ENCODE data around the gene TNC. TPM values are rescaled to one million over a fixed set of nuclear protein-coding genes. Genes with fewer than 3 reads are reported as not detected.

The TNC gene
- total RNA-seq, 1 donor from 2014 or later, result not detected

DNA sequence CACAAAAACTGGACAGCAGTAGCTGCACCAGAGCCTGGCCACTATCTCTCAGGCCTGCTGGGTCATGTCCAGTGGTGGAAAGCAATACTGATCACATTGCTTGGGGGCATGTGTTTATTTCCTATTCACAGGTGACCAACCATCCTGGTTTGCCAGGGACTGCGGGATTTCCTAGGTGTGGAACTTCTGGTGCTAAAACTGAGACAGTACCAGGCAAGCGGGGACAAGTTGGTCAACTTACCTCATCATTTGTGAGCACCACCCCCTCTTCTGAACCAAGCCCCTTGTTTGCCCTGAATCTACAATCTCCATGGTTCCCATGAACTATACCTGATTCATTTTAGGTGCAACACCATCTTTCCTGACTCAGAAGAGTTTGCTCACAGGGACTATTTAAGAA lies 81.3 kb downstream of the TNC start:
- intact Hi-C loops (cut with micrococcal nuclease), result no loop called here
- Mint-ChIP-seq H3K9me3 (no peaks in the 10 kb centered on the region), H3K27me3 (peaks cover 5% of the 10 kb centered on the region), H3K4me1 (peaks cover 8% of the 10 kb centered on the region), H3K36me3 (ENCODE audit: low read depth) (no peaks in the 10 kb centered on the region), H3K27ac (no peak overlapping the region), H3K4me3 (no peak overlapping the region)
- TF ChIP-seq, protein P1, sequence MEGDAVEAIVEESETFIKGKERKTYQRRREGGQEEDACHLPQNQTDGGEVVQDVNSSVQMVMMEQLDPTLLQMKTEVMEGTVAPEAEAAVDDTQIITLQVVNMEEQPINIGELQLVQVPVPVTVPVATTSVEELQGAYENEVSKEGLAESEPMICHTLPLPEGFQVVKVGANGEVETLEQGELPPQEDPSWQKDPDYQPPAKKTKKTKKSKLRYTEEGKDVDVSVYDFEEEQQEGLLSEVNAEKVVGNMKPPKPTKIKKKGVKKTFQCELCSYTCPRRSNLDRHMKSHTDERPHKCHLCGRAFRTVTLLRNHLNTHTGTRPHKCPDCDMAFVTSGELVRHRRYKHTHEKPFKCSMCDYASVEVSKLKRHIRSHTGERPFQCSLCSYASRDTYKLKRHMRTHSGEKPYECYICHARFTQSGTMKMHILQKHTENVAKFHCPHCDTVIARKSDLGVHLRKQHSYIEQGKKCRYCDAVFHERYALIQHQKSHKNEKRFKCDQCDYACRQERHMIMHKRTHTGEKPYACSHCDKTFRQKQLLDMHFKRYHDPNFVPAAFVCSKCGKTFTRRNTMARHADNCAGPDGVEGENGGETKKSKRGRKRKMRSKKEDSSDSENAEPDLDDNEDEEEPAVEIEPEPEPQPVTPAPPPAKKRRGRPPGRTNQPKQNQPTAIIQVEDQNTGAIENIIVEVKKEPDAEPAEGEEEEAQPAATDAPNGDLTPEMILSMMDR (IDR thresholded peaks at IDR 0.05), result no peak
- CTCF ChIA-PET, result no interaction called here
- POLR2A ChIA-PET, result interaction anchor here (0.6 kb wide), 1 partner anchor 225 kb away, joined by 4 read pairs; no protein-coding TSS in a partner anchor
- DNase-seq, result no peak
- ATAC-seq (ENCODE audit: low read depth), result no peak

DNA sequence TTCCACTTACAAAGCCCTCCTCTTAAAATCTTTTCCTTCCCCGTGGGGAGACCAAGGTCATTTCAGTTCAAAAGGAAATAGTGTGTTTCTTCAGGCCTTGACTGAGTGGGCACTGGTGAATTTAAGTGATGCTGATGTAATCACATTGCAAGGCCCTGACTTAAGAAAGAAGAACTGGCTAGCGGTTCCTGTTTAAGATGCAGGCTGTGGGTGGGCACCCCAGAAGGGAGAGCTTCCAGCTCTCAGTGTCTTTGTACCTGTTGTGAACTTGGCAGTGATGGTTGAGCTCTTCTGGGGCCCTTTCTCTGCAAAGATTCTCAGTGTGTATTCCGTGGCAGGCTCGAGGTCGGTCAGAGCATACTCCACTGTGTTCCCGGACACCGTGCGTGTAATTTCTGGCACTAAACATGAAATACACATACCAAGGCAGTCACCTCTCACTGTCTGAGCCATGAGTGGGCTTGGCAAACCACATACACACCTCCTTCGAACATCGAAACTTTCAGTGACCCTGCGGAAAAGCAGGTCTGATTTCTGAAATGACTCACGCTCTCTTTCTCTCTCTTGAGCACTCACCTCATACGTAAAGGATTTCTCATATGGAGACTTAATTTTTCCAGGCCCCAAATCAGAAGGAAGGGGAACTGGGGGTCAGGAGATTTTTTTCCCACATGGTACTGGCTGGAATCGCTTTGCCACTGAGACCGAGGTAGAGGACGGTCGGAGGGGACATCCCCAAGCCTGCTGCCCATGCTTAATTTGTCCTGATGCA lies 81.9 kb downstream of the TNC start:
- Mint-ChIP-seq H3K27ac (peak overlapping the region; percentile 8), H3K9me3 (no peaks in the 10 kb centered on the region), H3K4me1 (peaks cover 8% of the 10 kb centered on the region), H3K36me3 (ENCODE audit: low read depth) (no peaks in the 10 kb centered on the region), H3K27me3 (peaks cover 5% of the 10 kb centered on the region), H3K4me3 (peak overlapping the region; percentile 2)
- TF ChIP-seq, protein P1 (IDR thresholded peaks at IDR 0.05), result no peak
- ChIA-PET CTCF (no interaction called here), POLR2A (no interaction called here)
- ATAC-seq (ENCODE audit: low read depth) (peak; percentile 56), DNase-seq (no peak)
- intact Hi-C loops (cut with micrococcal nuclease), result no loop called here

DNA sequence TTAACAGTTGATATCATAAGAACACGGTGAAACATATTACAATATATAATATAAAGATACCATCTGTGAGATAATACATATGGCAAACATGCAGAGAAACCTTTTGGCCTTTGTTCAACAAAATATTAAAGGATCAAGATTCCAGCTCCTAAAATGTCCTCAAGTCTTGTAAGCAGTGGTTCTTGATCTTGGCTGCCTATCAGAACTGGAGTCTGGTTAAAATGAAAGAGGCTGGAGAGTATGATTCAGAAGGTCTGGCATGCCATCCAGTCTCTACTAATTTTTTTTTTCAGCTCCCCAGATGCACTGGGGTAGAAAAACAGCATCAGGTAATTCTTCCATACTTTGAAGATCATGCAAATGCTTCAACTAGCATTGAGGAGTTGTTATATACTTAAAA lies 83.2 kb downstream of the TNC start:
- ChIA-PET POLR2A (interaction anchor here (0.6 kb wide), 1 partner anchor 167 kb away, joined by 9 read pairs; no protein-coding TSS in a partner anchor), CTCF (no interaction called here)
- no peak overlapping the region for H3K4me3 Mint-ChIP-seq
- peaks cover 3% of the 10 kb centered on the region for H3K27me3 Mint-ChIP-seq
- TF ChIP-seq, protein P1 (IDR thresholded peaks at IDR 0.05), result no peak
- peaks cover 8% of the 10 kb centered on the region for H3K4me1 Mint-ChIP-seq
- no peak overlapping the region for H3K27ac Mint-ChIP-seq
- no peaks in the 10 kb centered on the region for H3K36me3 Mint-ChIP-seq (ENCODE audit: low read depth)
- DNase-seq (no peak), ATAC-seq (ENCODE audit: low read depth) (no peak)
- H3K9me3 Mint-ChIP-seq, result no peaks in the 10 kb centered on the region
- intact Hi-C loops (cut with micrococcal nuclease), result no loop called here

DNA sequence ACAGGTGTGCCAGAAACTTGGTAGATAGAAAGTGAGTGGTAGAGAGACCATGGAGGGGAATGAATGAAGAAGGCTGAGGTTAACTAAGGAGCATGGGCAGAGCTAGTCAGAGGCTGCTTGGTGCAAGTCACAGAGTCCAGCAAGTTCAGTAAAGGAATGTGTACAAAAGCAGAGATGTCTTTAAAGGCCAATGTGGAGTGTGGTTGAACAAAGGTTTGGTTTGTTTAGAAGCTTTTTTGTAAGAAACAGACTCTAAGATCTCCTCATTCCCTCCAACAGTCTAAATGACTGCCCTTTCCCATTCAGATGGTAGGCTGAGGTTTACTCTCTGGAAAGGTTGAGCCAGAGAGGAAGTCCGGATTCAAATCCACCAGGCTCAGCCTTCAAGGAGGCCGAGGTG lies 84.2 kb downstream of the TNC start:
- CTCF ChIA-PET, result no interaction called here
- no peak for DNase-seq
- no peaks in the 10 kb centered on the region for H3K9me3 Mint-ChIP-seq
- no peak for ATAC-seq (ENCODE audit: low read depth)
- H3K4me1 Mint-ChIP-seq, result peaks cover 8% of the 10 kb centered on the region
- H3K27me3 Mint-ChIP-seq, result peaks cover 3% of the 10 kb centered on the region
- no peaks in the 10 kb centered on the region for H3K36me3 Mint-ChIP-seq (ENCODE audit: low read depth)
- H3K4me3 Mint-ChIP-seq, result no peak overlapping the region
- H3K27ac Mint-ChIP-seq, result no peak overlapping the region
- POLR2A ChIA-PET, result no interaction called here
- TF ChIP-seq, protein P1 (IDR thresholded peaks at IDR 0.05), result no peak
- intact Hi-C loops (cut with micrococcal nuclease), result no loop called here

DNA sequence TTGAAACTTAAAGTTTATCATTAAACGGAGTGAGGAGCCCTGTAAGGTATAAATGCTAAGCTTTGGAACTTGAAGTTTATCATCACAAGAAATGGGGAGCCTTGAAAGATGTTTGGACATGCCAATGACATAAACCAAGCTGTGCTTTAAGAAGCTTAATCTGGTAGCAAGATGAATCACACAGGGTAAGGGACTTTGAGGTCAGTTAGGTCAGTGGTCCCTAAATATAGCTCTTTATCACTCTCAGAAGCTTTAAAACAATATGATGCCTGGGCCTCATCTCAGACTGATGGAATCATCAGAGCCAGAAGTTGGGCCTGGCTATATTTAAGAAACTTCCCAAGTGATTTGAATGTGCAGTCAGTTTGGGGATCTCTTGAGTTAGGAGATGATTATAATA lies 85.7 kb downstream of the TNC start:
- H3K36me3 Mint-ChIP-seq (ENCODE audit: low read depth), result no peaks in the 10 kb centered on the region
- no peaks in the 10 kb centered on the region for H3K9me3 Mint-ChIP-seq
- DNase-seq, result no peak
- H3K27ac Mint-ChIP-seq, result no peak overlapping the region
- ChIA-PET CTCF (interaction anchor here (0.9 kb wide), 1 partner anchor 18 kb away, joined by 4 read pairs; no protein-coding TSS in a partner anchor), POLR2A (no interaction called here)
- TF ChIP-seq, protein P1 (IDR thresholded peaks at IDR 0.05), result no peak
- no peak overlapping the region for H3K4me3 Mint-ChIP-seq
- ATAC-seq (ENCODE audit: low read depth), result no peak
- intact Hi-C loops (cut with micrococcal nuclease), result no loop called here
- H3K4me1 Mint-ChIP-seq, result peaks cover 8% of the 10 kb centered on the region
- no peaks in the 10 kb centered on the region for H3K27me3 Mint-ChIP-seq
